Measurements from ENCODE around the gene FIBP.

DNA sequence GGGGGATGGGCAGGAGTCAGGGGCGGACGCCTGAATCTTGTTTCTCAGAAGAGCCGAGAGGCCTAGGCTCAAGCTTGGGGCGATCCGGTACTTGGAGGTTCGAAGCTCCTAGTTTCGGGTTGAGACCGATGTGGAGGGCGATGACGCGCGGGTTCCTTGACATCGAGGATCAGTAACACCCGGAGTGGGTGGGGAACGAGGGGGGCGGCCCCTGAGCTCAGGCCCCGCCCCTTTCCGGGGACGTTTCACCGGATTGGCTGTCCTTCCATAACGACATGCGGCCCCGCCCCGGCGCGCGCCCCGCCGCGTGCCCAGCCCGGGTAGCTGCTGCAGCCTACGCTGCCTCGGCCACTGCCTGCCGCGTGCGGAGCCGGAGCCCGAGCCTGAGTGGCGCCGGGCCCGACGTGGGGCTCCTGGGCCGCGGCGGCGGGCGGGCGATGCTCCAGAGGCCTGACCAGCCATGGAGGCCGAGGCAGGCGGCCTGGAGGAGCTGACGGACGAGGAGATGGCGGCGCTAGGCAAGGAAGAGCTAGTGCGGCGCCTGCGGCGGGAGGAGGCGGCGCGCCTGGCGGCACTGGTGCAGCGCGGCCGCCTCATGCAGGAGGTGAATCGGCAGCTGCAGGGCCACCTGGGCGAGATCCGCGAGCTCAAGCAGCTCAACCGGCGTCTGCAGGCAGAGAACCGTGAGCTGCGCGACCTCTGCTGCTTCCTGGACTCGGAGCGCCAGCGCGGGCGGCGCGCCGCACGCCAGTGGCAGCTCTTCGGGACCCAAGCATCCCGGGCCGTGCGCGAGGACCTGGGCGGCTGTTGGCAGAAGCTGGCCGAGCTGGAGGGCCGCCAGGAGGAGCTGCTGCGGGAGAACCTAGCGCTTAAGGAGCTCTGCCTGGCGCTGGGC, 2.3 kb upstream of the FIBP start, which contains the start of gene CCDC85B:
- peak; percentile 52 for TF ChIP-seq POLR2A (IDR thresholded peaks at IDR 0.05)
- TF ChIP-seq, protein P1, sequence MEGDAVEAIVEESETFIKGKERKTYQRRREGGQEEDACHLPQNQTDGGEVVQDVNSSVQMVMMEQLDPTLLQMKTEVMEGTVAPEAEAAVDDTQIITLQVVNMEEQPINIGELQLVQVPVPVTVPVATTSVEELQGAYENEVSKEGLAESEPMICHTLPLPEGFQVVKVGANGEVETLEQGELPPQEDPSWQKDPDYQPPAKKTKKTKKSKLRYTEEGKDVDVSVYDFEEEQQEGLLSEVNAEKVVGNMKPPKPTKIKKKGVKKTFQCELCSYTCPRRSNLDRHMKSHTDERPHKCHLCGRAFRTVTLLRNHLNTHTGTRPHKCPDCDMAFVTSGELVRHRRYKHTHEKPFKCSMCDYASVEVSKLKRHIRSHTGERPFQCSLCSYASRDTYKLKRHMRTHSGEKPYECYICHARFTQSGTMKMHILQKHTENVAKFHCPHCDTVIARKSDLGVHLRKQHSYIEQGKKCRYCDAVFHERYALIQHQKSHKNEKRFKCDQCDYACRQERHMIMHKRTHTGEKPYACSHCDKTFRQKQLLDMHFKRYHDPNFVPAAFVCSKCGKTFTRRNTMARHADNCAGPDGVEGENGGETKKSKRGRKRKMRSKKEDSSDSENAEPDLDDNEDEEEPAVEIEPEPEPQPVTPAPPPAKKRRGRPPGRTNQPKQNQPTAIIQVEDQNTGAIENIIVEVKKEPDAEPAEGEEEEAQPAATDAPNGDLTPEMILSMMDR (IDR thresholded peaks at IDR 0.05): peak in 1 of 3 donors; percentile 32
- peak; percentile 45 to 91 (median 71) for TF ChIP-seq POLR2AphosphoS5 (IDR thresholded peaks at IDR 0.05)
